HG02943 (cell line): Measurements from ENCODE around the gene DAPK1.

Experiments
- ATAC-seq: cut with Tn5 transposase; IDR thresholded peaks from one replicate; pipeline ENCODE4 v1.9.1; 2021; ENCODE audit warnings: mild to moderate bottlenecking, low read depth, moderate library complexity; ENCODE audit not compliant: unreplicated experiment

The DAPK1 gene

GRCh38 chr9:87516222-87516925 is 18.7 kb downstream of the DAPK1 start:
- ATAC-seq = no peak

GRCh38 chr9:87516926-87517290 is 19.2 kb downstream of the DAPK1 start:
- no peak for ATAC-seq

- ATAC-seq = no peak
Observed at GRCh38 chr9:87517732-87518131, 20.1 kb downstream of the DAPK1 start.

- no peak for ATAC-seq
Observed at GRCh38 chr9:87518702-87519335, 21.2 kb downstream of the DAPK1 start.

GRCh38 chr9:87519461-87519860 is 21.8 kb downstream of the DAPK1 start:
- ATAC-seq = no peak

GRCh38 chr9:87520172-87520683 is 22.6 kb downstream of the DAPK1 start:
- ATAC-seq = no peak

- no peak for ATAC-seq
Observed at GRCh38 chr9:87521834-87522233, 24.2 kb downstream of the DAPK1 start.

GRCh38 chr9:87524061-87524460 is 26.4 kb downstream of the DAPK1 start:
- no peak for ATAC-seq

GRCh38 chr9:87525546-87526303 is 28.1 kb downstream of the DAPK1 start:
- ATAC-seq = no peak

GRCh38 chr9:87527211-87527916 is 29.7 kb downstream of the DAPK1 start:
- no peak for ATAC-seq

- no peak for ATAC-seq
Observed at GRCh38 chr9:87528969-87529368, 31.3 kb downstream of the DAPK1 start.

- no peak for ATAC-seq
Observed at GRCh38 chr9:87529671-87530070, 32.0 kb downstream of the DAPK1 start.

- no peak for ATAC-seq
Observed at GRCh38 chr9:87530716-87531115, 33.0 kb downstream of the DAPK1 start.

GRCh38 chr9:87531370-87532295 is 34.0 kb downstream of the DAPK1 start:
- ATAC-seq = no peak

- ATAC-seq = no peak
Observed at GRCh38 chr9:87533271-87533670, 35.6 kb downstream of the DAPK1 start.

- no peak for ATAC-seq
Observed at GRCh38 chr9:87534036-87534435, 36.4 kb downstream of the DAPK1 start.

GRCh38 chr9:87534957-87535356 is 37.3 kb downstream of the DAPK1 start:
- ATAC-seq = no peak

- ATAC-seq = no peak
Observed at GRCh38 chr9:87535817-87536539, 38.3 kb downstream of the DAPK1 start.

GRCh38 chr9:87537625-87538024 is 40.0 kb downstream of the DAPK1 start:
- ATAC-seq = no peak
